ENCODE measurements around the gene DAAM1.

GRCh38 chr14:59247801-59248584 lies 59.5 kb downstream of the DAAM1 start:
- TF ChIP-seq RARB (CRISPR knock-in tag; IDR thresholded peaks at IDR 0.05) (no peak), TOX (CRISPR knock-in tag; IDR thresholded peaks at IDR 0.05; ENCODE audit: borderline replicate concordance) (no peak), ESRRG (CRISPR knock-in tag; IDR thresholded peaks at IDR 0.05) (no peak), ISL1 (CRISPR knock-in tag; IDR thresholded peaks at IDR 0.05) (no peak), CREB5 (CRISPR knock-in tag; IDR thresholded peaks at IDR 0.05; ENCODE audit: low read depth) (no peak), TCF4 (CRISPR knock-in tag; IDR thresholded peaks at IDR 0.05; ENCODE audit: borderline replicate concordance) (no peak), ZNF8 (CRISPR knock-in tag; IDR thresholded peaks at IDR 0.05) (no peak), SNAI2 (CRISPR knock-in tag; IDR thresholded peaks at IDR 0.05) (no peak)
- TF ChIP-seq, protein P1, sequence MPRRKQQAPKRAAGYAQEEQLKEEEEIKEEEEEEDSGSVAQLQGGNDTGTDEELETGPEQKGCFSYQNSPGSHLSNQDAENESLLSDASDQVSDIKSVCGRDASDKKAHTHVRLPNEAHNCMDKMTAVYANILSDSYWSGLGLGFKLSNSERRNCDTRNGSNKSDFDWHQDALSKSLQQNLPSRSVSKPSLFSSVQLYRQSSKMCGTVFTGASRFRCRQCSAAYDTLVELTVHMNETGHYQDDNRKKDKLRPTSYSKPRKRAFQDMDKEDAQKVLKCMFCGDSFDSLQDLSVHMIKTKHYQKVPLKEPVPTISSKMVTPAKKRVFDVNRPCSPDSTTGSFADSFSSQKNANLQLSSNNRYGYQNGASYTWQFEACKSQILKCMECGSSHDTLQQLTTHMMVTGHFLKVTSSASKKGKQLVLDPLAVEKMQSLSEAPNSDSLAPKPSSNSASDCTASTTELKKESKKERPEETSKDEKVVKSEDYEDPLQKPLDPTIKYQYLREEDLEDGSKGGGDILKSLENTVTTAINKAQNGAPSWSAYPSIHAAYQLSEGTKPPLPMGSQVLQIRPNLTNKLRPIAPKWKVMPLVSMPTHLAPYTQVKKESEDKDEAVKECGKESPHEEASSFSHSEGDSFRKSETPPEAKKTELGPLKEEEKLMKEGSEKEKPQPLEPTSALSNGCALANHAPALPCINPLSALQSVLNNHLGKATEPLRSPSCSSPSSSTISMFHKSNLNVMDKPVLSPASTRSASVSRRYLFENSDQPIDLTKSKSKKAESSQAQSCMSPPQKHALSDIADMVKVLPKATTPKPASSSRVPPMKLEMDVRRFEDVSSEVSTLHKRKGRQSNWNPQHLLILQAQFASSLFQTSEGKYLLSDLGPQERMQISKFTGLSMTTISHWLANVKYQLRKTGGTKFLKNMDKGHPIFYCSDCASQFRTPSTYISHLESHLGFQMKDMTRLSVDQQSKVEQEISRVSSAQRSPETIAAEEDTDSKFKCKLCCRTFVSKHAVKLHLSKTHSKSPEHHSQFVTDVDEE (CRISPR knock-in tag; IDR thresholded peaks at IDR 0.05): no peak

Data from SK-N-SH treated with all-trans-retinoic acid at 6 μM for 48 hours (cell line).